Mucosa of descending colon (tissue), 3 donors: Measurements from ENCODE around the gene NUDCD3. TPM values are rescaled to one million over a fixed set of nuclear protein-coding genes. Genes with fewer than 3 reads are reported as not detected.

ENCODE experiments used
- ATAC-seq: fragments of 200-7000 bp; cut with Tn5 transposase; one replicate; pipeline ENCODE4 v1.9.1; 2020; ENCODE audit warnings: mild to moderate bottlenecking, moderate library complexity
- DNase-seq, 3 donors: peaks; one replicate each; pipeline ENCODE4 v3.0.0-alpha.2; 2020
- H3K36me3 ChIP-seq: fragments of 200-600 bp; one replicate; pipeline ENCODE4 v1.8.0; 2021; ENCODE audit warnings: low read depth, mild to moderate bottlenecking
- H3K4me1 ChIP-seq: fragments of 200-600 bp; one replicate; pipeline ENCODE4 v1.8.0; 2021; ENCODE audit warnings: low read depth, mild to moderate bottlenecking
- H3K4me3 ChIP-seq: fragments of 200-600 bp; one replicate; pipeline ENCODE4 v1.8.0; 2021; ENCODE audit warnings: mild to moderate bottlenecking
- H3K9me3 ChIP-seq: fragments of 200-600 bp; one replicate; pipeline ENCODE4 v1.8.0; 2021; ENCODE audit warnings: mild to moderate bottlenecking
- CTCF ChIP-seq: fragments of 200-600 bp; IDR thresholded peaks from one replicate; pipeline ENCODE4 v1.8.0; 2022; ENCODE audit warnings: antibody characterized with exemption, mild to moderate bottlenecking
- intact Hi-C, 2 donors: fragments of 100-400 bp; cut with DNase I in 1 of 2; cut with micrococcal nuclease in 1 of 2; formaldehyde crosslinking; loops; one replicate each; pipeline versions ENCODE4 v1.11.0 to v1.11.1; 2022; cut with DNase I, micrococcal nuclease
- total RNA-seq, 3 donors: library from RNA; stranded (reverse); fragmentation: NEBNext Ultra II Directional in 2 of 3; extraction: Animal tissue kit (Norgen Biotek cat#: 25700) in 2 of 3; gene quantifications; one replicate each; pipeline versions ENCODE4 v1.2.1 to v1.2.4, GENCODE V29; 2021 to 2023
- donor health status: DM: no; HTN: no; CAD: no; lungs with moderate emphysema.
- donor health status: DM: no; HTN: no; CAD: no.
- donor health status: DM: no; HTN: yes; CAD: no.

NUDCD3 gene
- total RNA-seq, 3 donors from 2014 or later: 66.3 to 108 (median 76.0) TPM

GRCh38 chr7:44521347-44522095 lies 31.1 kb upstream of the NUDCD3 start:
- Histone ChIP-seq H3K9me3 (peaks cover 3% of the 10 kb centered on the region), H3K36me3 (no peaks in the 10 kb centered on the region), H3K4me1 (no peaks in the 10 kb centered on the region), H3K4me3 (no peak overlapping the region)
- TF ChIP-seq CTCF: no peak
- DNase-seq: no peak
- intact Hi-C loops: no loop called here
- ATAC-seq: no peak

GRCh38 chr7:44520574-44520973 lies 30.1 kb upstream of the NUDCD3 start:
- intact Hi-C loops: no loop called here
- Histone ChIP-seq H3K36me3 (no peaks in the 10 kb centered on the region), H3K4me3 (no peak overlapping the region), H3K9me3 (no peaks in the 10 kb centered on the region), H3K4me1 (no peaks in the 10 kb centered on the region)
- DNase-seq (no peak), ATAC-seq (no peak)
- no peak for TF ChIP-seq CTCF

- Histone ChIP-seq H3K36me3 (no peaks in the 10 kb centered on the region), H3K4me1 (no peaks in the 10 kb centered on the region), H3K9me3 (no peaks in the 10 kb centered on the region), H3K4me3 (no peak overlapping the region)
- DNase-seq: no peak
- no peak for TF ChIP-seq CTCF
- intact Hi-C loops: no loop called here
- no peak for ATAC-seq
Observed at GRCh38 chr7:44519546-44519945, 29.1 kb upstream of the NUDCD3 start.

- intact Hi-C loops: no loop called here
- TF ChIP-seq CTCF: no peak
- H3K36me3 ChIP-seq: no peaks in the 10 kb centered on the region
- ATAC-seq (no peak), DNase-seq (no peak)
- H3K4me1 ChIP-seq: no peaks in the 10 kb centered on the region
- no peaks in the 10 kb centered on the region for H3K9me3 ChIP-seq
- H3K4me3 ChIP-seq: no peak overlapping the region
Observed at GRCh38 chr7:44518761-44519160, 28.3 kb upstream of the NUDCD3 start.

- ATAC-seq (no peak), DNase-seq (no peak)
- intact Hi-C loops: no loop called here
- no peaks in the 10 kb centered on the region for H3K36me3 ChIP-seq
- H3K4me3 ChIP-seq: no peak overlapping the region
- TF ChIP-seq CTCF: no peak
- no peaks in the 10 kb centered on the region for H3K4me1 ChIP-seq
- no peaks in the 10 kb centered on the region for H3K9me3 ChIP-seq
Observed at GRCh38 chr7:44517175-44517574, 26.7 kb upstream of the NUDCD3 start.
